GM12864 (cell line): ENCODE results near the gene RGL2.
"Not testable (repeated sequence)": the region's sequence is repeated elsewhere in the genome, so short reads cannot be mapped to it uniquely, and the experiment has no call there.

Source experiments
- DNase-seq: peaks from one replicate; pipeline ENCODE4 v3.0.0-alpha.2; 2011; ENCODE audit warnings: low read depth
- H3K4me3 ChIP-seq: 2 replicates; pipeline ENCODE4 v1.5.1; 2011; ENCODE audit warnings: mild to moderate bottlenecking, low read depth, low read length, control low read depth
- TF ChIP-seq, protein P1 (sequence below): IDR thresholded peaks from 2 replicates; pipeline ENCODE4 v1.5.1; 2011; ENCODE audit warnings: low read depth, mild to moderate bottlenecking, moderate library complexity, low read length, control low read depth, inconsistent platforms; ENCODE audit errors: missing control alignments

Gene RGL2

DNA sequence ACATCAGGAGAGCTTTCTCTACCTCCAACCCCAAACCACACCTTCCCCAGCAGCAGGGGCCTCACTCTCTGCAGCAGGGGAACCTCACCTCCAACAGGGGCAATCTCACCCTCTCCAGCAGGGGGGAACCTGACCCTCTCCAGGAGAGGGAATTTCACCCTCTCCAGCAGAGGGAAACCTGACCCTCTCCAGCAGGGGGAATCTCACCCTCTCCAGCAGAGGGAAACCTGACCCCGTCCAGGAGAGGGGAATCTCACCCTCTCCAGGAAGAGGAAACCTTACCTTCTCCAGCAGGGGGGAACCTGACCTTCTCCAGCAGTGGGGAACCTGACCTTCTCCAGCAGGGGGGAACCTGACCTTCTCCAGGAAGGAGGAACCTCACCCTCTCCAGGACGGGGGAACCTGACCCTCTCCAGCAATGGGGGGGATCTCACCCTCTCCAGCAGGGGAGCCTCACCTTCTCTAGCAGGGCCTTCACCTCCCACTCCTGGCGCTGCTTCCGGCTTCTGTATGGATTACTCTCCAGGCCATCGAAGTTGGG lies 18.7 kb downstream of the RGL2 start:
- TF ChIP-seq, protein P1, sequence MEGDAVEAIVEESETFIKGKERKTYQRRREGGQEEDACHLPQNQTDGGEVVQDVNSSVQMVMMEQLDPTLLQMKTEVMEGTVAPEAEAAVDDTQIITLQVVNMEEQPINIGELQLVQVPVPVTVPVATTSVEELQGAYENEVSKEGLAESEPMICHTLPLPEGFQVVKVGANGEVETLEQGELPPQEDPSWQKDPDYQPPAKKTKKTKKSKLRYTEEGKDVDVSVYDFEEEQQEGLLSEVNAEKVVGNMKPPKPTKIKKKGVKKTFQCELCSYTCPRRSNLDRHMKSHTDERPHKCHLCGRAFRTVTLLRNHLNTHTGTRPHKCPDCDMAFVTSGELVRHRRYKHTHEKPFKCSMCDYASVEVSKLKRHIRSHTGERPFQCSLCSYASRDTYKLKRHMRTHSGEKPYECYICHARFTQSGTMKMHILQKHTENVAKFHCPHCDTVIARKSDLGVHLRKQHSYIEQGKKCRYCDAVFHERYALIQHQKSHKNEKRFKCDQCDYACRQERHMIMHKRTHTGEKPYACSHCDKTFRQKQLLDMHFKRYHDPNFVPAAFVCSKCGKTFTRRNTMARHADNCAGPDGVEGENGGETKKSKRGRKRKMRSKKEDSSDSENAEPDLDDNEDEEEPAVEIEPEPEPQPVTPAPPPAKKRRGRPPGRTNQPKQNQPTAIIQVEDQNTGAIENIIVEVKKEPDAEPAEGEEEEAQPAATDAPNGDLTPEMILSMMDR: peak; percentile 51
- no peak for DNase-seq
- no peak overlapping the region for H3K4me3 ChIP-seq

DNA sequence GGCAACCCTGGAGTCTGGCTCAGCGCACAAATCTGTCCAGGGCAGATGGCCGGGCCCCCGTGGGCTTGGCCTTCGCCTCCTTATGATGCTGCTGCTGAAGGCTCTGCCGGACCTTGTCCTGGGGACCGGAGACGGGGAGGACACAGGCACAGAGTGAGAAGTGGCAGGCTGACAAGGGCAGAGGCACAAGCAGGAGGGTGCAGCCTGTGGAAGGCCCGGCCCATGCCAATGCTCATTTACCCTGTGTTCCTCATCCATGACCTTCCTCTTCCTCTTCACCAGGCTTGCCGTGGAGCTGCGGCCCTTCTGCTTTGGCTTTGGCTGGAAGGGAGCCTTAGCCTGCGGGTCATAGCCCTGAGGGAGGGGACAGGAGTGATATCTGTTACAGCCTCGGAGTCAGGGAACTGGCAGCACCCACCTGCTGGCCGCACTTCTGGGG lies 19.5 kb downstream of the RGL2 start:
- DNase-seq: no peak
- TF ChIP-seq, protein P1: no peak
- no peak overlapping the region for H3K4me3 ChIP-seq

DNA sequence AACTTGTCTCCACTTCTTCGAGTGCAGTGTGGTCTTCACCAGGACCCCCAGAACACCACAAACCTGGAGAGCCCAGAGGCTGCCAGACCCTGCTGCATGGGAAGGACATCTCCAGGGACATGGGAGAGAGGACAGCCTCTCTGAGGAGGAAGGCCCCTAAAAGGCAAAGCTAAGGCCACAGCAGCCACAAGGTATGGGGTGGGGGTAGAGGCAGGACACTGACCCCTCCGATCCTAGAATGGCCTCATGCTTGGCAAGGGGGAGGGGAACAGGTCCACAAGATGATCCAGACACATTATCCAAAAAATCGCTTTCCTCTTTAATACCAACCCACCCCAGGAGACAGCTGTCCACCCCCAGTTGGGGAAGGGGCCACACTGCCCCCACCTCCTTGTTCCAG lies 19.9 kb downstream of the RGL2 start:
- TF ChIP-seq, protein P1: no peak
- no peak overlapping the region for H3K4me3 ChIP-seq
- DNase-seq: no peak

DNA sequence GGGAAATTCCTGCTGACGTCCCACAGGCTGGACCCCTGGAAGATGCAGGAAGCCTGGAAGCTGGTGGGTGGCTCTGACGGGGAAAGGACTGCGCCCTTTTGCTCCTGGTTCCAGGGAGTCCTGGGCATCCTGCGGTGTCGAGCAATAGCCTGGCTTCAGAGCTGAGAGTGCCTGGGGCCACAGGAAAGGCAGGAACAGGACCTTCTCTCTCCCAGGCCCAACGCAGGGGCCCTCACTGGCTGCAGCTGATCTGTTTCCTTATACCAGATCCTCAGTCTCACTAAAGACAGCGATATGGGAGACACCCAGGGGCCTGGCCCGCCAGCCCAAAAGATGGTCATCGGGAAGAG lies 20.4 kb downstream of the RGL2 start:
- no peak for DNase-seq
- TF ChIP-seq, protein P1: no peak
- peak overlapping the region; percentile 3; the same call in 1 of the 2 replicates for H3K4me3 ChIP-seq

DNA sequence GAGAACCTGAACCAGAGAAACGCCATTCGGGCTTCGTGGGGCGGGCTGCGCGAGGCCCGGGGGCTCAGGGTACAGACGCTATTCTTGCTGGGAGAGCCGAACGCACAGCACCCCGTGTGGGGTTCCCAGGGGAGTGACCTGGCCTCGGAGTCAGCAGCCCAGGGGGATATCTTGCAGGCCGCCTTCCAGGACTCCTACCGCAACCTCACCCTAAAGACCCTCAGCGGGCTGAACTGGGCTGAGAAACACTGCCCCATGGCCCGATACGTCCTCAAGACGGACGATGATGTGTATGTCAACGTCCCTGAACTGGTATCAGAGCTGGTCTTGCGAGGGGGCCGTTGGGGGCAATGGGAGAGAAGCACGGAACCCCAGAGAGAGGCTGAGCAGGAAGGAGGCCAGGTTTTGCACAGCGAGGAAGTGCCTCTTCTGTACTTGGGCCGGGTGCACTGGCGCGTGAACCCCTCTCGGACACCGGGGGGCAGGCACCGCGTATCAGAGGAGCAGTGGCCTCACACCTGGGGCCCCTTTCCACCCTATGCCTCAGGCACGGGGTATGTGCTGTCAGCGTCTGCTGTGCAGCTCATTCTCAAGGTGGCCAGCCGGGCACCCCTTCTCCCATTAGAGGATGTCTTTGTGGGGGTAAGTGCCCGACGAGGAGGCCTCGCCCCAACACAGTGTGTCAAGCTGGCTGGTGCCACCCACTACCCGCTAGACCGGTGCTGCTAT lies 20.9 kb downstream of the RGL2 start:
- peak overlapping the region; percentile 84 for H3K4me3 ChIP-seq
- TF ChIP-seq, protein P1: no peak
- no peak for DNase-seq

DNA sequence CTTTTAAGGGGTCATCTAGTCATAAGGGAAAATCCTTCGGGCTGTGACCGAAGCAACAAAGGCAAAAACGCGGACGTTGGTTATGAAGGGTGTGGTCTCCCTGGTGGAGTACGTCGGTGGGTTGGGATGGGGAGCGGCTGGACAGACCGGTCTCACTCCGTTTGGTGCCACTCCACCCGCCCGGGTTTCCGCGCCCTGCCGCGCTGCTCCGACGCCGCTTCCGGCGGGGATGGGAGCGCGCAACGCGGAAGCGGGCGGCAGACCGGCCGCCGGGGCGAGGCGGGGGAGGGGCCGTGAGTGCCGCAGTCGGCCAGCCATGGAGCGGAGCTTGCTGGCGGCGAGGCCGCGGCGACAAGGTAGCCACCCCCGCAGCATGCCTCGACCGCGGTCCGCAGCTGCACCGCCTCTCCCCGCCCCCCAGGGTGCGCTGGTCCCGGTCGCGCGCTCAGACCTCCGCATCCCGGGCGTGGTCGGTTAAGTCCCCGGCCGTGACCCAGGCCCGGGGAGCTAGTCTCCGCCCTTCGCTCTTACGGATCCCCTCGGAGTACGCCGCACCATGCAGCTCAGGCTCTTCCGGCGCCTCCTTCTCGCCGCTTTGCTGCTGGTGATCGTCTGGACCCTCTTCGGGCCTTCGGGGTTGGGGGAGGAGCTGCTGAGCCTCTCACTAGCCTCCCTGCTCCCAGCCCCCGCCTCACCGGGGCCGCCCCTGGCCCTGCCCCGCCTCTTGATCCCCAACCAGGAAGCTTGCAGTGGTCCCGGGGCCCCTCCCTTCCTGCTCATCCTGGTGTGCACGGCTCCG lies 21.7 kb downstream of the RGL2 start, which contains the start of gene B3GALT4:
TSS of gene B3GALT4 (plus strand) at position 260 of the 799 bp plus-strand sequence. CDS start at position 557, 297 bp downstream.
- peak; percentile 52 for DNase-seq
- peak within 1 kb of the TSS; percentile 84 for H3K4me3 ChIP-seq
- TF ChIP-seq, protein P1: peak; percentile 60

DNA sequence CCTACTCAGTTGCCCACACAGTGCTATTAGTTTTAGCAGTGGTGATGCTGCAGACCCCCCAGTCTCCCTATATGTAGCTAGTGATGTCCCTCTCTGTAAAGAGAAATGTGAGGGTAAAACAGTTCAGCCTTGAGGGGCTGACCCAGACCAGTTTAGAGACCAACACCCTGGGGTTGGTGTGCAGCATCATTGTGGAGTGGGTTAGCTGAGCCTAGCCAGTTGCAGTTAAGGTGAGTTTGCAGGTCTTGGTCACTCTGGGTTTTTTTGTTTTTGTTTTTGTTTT lies 22.2 kb downstream of the RGL2 start:
- TF ChIP-seq, protein P1: no peak
- no peak for DNase-seq
- peak overlapping the region; percentile 84 for H3K4me3 ChIP-seq

DNA sequence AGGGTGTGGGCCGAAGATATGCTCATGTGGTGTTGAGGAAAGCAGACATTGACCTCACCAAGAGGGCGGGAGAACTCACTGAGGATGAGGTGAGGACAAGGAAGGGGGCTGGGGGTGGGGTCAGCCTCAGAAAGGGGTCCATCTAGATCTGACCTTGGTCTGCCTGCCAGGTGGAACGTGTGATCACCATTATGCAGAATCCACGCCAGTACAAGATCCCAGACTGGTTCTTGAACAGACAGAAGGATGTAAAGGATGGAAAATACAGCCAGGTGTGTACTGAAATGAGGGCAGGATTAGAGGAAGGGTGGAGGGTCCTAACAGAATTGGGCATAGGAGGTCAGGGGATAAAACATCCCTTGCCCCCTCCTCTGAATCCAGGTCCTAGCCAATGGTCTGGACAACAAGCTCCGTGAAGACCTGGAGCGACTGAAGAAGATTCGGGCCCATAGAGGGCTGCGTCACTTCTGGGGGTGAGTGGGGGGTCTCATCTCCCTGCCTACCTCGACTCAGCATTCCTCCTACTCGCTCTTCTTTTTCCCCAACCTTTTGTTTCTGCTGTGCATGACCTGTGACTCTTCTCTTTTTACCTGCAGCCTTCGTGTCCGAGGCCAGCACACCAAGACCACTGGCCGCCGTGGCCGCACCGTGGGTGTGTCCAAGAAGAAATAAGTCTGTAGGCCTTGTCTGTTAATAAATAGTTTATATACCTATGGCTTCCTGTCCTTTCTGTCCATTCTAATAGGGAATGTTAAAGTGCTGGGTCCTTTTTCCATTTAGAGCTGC lies 22.8 kb downstream of the RGL2 start:
- H3K4me3 ChIP-seq: peak overlapping the region; percentile 84
- DNase-seq: not testable (repeated sequence)
